Adrenal gland (tissue), 12 donors: ENCODE data around the gene SORBS2. TPM values are rescaled to one million over a fixed set of nuclear protein-coding genes. Genes with fewer than 3 reads are reported as not detected.

Source experiments
- DNase-seq, 7 donors: peaks; one replicate each; pipeline ENCODE4 v3.0.0-alpha.2; 2019 to 2020
- H3K27ac ChIP-seq, 5 donors: fragments of 200-600 bp; sonication (generic) in 4 of 5; 1 replicate in 3 of 5; 2 replicates in 2 of 5; pipeline versions ENCODE4 v1.5.1 to v1.8.0; 2016 to 2020; ENCODE audit warnings: mild to moderate bottlenecking in 1 of 5
- H3K27me3 ChIP-seq: fragments of 200-600 bp; 2 replicates; pipeline ENCODE4 v1.8.0; 2021
- H3K36me3 ChIP-seq, 2 donors: fragments of 200-600 bp; replicated peaks in 1 of 2; 1 replicate in 1 of 2; 2 replicates in 1 of 2; pipeline versions ENCODE4 v1.5.1 to v1.8.0; 2018 to 2022
- H3K4me1 ChIP-seq, 2 donors: fragments of 200-600 bp; replicated peaks in 1 of 2; 1 replicate in 1 of 2; 2 replicates in 1 of 2; pipeline versions ENCODE4 v1.5.1 to v1.8.0; 2018 to 2021
- H3K4me3 ChIP-seq, 4 donors: fragments of 200-600 bp; sonication (generic) in 3 of 4; one replicate each; pipeline ENCODE4 v1.5.1; 2016 to 2018
- H3K9me3 ChIP-seq, 3 donors: fragments of 200-600 bp; sonication (generic) in 1 of 3; replicated peaks in 1 of 3; 1 replicate in 2 of 3; 2 replicates in 1 of 3; pipeline versions ENCODE4 v1.5.1 to v1.8.0; 2016 to 2021
- POLR2A ChIP-seq, 2 donors: fragments of 450-650 bp; IDR thresholded peaks; one replicate each; pipeline ENCODE4 v1.6.1; 2017; ENCODE audit warnings: antibody characterized with exemption in 2 of 2, mild to moderate bottlenecking in 2 of 2, moderate library complexity in 1 of 2
- WGBS, 4 donors: extraction: QIAGEN DNeasy Blood & Tissue Kit in 2 of 4; methylation state at CpG; one replicate each; pipeline versions ENCODE4 v1.1.5 to v1.1.7; 2013 to 2017; 5-methylcytosine and 5-hydroxymethylcytosine counted together
- intact Hi-C, 2 donors: fragments of 100-400 bp; cut with DNase I; formaldehyde crosslinking; loops; one replicate each; pipeline versions ENCODE4 v1.14.1 to v1.15.0; 2022 to 2023
- polyA plus RNA-seq, 3 donors: library from polyadenylated mRNA; stranded (reverse); fragments of 200-250 nt in 2 of 3; fragments of 350-450 nt in 1 of 3; fragmentation: Illumina TruSeq in 1 of 3; extraction: RNeasy Lipid Tissue Mini Kit (QIAGEN cat#74804) in 1 of 3; gene quantifications; one replicate each; pipeline ENCODE4 v1.2.3, GENCODE V29; 2013 to 2014
- total RNA-seq, 9 donors: library from RNA; depleted of rRNA in 4 of 9; stranded (reverse); fragments of >200 nt in 4 of 9; fragments of 120-200 nt in 1 of 9; fragmentation: NEBNext Ultra II Directional in 1 of 9; extraction: Animal tissue kit (Norgen Biotek cat#: 25700) in 1 of 9; gene quantifications; one replicate each; pipeline versions ENCODE4 v1.1.0 to v1.2.4, GENCODE V29; 2013 to 2023
- TF ChIP-seq, protein P1 (sequence below), 6 experiments: fragments of 450-650 bp in 4 of 6; fragments of 200-600 bp in 2 of 6; sonication (generic) in 1 of 6; IDR thresholded peaks; 1 replicate in 5 of 6; 2 replicates in 1 of 6; pipeline versions ENCODE4 v1.5.1 to v1.8.0; 2016 to 2021; ENCODE audit warnings: antibody characterized with exemption in 6 of 6, mild to moderate bottlenecking in 2 of 6, moderate library complexity in 1 of 6
- donor health status: healthy with polysubstance abuse.
- donor health status: Bipolar disorder and iron deficiency.
- donor health status: DM: yes; HTN: yes; CAD: no.
- donor health status: DM: no; HTN: no; CAD: no.
- donor health status: DM: no; HTN: no; CAD: no.
- donor health status: DM: yes; HTN: yes; CAD: no.

The SORBS2 gene
- total and polyA plus RNA-seq, 12 donors: 126 to 875 (median 582) TPM

- Histone ChIP-seq H3K4me1 (peaks cover 34 to 67% of the 10 kb centered on the region in 2 donors), H3K9me3 (no peaks in the 10 kb centered on the region), H3K4me3 (no peak overlapping the region), H3K27me3 (no peaks in the 10 kb centered on the region), H3K36me3 (peaks cover 0 to 7% of the 10 kb centered on the region in 2 donors), H3K27ac (peak overlapping the region in 3 of 5 donors; percentile 71 to 91 (median 79))
- 87 to 100% (median 90%) methylated on average over 1 to 4 of the region's 4 CpGs for WGBS, 4 donors
- TF ChIP-seq POLR2A (IDR thresholded peaks at IDR 0.05): no peak
- TF ChIP-seq, protein P1, sequence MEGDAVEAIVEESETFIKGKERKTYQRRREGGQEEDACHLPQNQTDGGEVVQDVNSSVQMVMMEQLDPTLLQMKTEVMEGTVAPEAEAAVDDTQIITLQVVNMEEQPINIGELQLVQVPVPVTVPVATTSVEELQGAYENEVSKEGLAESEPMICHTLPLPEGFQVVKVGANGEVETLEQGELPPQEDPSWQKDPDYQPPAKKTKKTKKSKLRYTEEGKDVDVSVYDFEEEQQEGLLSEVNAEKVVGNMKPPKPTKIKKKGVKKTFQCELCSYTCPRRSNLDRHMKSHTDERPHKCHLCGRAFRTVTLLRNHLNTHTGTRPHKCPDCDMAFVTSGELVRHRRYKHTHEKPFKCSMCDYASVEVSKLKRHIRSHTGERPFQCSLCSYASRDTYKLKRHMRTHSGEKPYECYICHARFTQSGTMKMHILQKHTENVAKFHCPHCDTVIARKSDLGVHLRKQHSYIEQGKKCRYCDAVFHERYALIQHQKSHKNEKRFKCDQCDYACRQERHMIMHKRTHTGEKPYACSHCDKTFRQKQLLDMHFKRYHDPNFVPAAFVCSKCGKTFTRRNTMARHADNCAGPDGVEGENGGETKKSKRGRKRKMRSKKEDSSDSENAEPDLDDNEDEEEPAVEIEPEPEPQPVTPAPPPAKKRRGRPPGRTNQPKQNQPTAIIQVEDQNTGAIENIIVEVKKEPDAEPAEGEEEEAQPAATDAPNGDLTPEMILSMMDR (IDR thresholded peaks at IDR 0.05): no peak
- intact Hi-C loops: no loop called here
- no peak for DNase-seq
These were observed 76.1 kb downstream of the SORBS2 start for GRCh38 chr4:185735866-185736400.

DNA sequence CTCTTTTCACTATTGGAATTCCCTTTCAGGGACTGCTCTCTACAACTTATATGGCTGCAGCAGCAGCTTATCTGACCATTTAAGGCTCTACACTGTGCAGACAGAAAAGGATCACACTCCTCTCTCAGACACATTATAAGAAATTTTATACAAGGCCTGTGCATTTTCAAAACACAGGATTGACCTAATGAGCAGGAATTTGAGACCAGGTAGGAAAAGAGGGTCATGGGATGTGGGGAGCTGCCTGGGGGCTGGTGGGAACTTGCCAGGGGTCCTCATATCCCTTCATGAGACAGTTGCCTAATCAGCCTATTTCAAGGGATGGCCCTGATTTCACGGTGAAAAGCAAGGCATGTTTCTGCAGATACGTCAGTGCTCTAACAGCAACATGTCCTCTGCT lies 77.1 kb downstream of the SORBS2 start:
- WGBS, 4 donors: 66 to 83% (median 67%) methylated on average over 2 of the region's 2 CpGs
- DNase-seq: no peak
- H3K4me1 ChIP-seq: peaks cover 34 to 72% of the 10 kb centered on the region in 2 donors
- no peaks in the 10 kb centered on the region for H3K9me3 ChIP-seq
- peaks cover 0 to 7% of the 10 kb centered on the region in 2 donors for H3K36me3 ChIP-seq
- TF ChIP-seq, protein P1 (IDR thresholded peaks at IDR 0.05): no peak
- TF ChIP-seq POLR2A (IDR thresholded peaks at IDR 0.05): no peak
- no peak overlapping the region for H3K4me3 ChIP-seq
- peak overlapping the region in 2 of 5 donors; percentile 26 to 79 for H3K27ac ChIP-seq
- no peaks in the 10 kb centered on the region for H3K27me3 ChIP-seq
- intact Hi-C loops: no loop called here

GRCh38 chr4:185734214-185734613 lies 77.8 kb downstream of the SORBS2 start:
- 79 to 84% (median 82%) methylated on average over 5 of the region's 5 CpGs for WGBS, 4 donors
- Histone ChIP-seq H3K36me3 (peaks cover 0 to 7% of the 10 kb centered on the region in 2 donors), H3K4me3 (no peak overlapping the region), H3K4me1 (peaks cover 27 to 72% of the 10 kb centered on the region in 2 donors), H3K27me3 (no peaks in the 10 kb centered on the region), H3K9me3 (no peaks in the 10 kb centered on the region), H3K27ac (peak overlapping the region in 2 of 5 donors; percentile 26 to 79)
- TF ChIP-seq, protein P1 (IDR thresholded peaks at IDR 0.05): no peak
- TF ChIP-seq POLR2A (IDR thresholded peaks at IDR 0.05): no peak
- intact Hi-C loops: no loop called here
- no peak for DNase-seq

DNA sequence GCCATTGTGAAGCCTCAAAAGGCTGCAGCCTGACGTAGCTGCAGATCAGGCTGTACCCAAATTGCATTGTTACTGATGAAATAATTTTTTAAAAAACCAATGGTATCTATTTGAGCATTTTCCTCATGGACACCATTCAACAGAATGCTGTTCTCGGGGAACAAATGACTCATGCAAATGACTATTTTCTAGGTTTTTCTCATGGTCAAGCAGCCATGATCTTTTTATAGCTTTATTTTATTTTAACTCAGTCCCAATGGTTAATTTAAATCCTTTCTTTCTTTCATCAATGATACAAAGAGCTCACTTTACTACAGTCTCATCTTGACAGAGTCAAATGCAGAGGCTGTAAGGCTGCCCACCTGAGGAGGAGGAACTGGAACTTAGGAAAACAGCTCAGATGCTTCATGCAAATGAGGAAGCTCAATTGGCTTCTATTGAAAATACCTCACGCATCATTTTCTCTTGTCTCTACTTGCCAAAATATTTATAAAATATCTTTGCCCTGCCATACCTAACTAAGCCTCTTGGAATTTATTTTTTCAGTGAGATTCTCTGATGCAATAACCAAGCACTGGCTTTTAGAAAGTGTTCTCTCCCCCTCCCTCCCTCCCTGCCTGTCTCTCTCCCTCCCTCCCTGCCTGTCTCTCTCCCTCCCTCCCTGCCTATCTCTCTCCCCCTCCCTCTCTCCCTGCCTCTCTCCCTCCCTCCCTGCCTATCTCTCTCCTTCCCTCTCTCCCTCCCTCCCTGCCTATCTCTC lies 81.0 kb downstream of the SORBS2 start:
- Histone ChIP-seq H3K4me3 (no peak overlapping the region), H3K27me3 (no peaks in the 10 kb centered on the region), H3K27ac (peak overlapping the region; percentile 28 to 91 (median 80)), H3K4me1 (peaks cover 28 to 72% of the 10 kb centered on the region in 2 donors), H3K36me3 (peaks cover 0 to 7% of the 10 kb centered on the region in 2 donors), H3K9me3 (no peaks in the 10 kb centered on the region)
- peak in 6 of 7 donors; percentile 58 to 76 (median 70) for DNase-seq
- intact Hi-C loops: no loop called here
- no peak for TF ChIP-seq POLR2A (IDR thresholded peaks at IDR 0.05)
- TF ChIP-seq, protein P1 (IDR thresholded peaks at IDR 0.05): peak; percentile 18 to 56 (median 42)
- 27 to 42% (median 37%) methylated on average over 3 of the region's 3 CpGs for WGBS, 4 donors
